ENCODE results near the gene TWNK. TPM values are rescaled to one million over a fixed set of nuclear protein-coding genes. Genes with fewer than 3 reads are reported as not detected.

The TWNK gene
- polyA plus RNA-seq, 4 donors: 1.6 to 10.2 (median 4.7) TPM

DNA sequence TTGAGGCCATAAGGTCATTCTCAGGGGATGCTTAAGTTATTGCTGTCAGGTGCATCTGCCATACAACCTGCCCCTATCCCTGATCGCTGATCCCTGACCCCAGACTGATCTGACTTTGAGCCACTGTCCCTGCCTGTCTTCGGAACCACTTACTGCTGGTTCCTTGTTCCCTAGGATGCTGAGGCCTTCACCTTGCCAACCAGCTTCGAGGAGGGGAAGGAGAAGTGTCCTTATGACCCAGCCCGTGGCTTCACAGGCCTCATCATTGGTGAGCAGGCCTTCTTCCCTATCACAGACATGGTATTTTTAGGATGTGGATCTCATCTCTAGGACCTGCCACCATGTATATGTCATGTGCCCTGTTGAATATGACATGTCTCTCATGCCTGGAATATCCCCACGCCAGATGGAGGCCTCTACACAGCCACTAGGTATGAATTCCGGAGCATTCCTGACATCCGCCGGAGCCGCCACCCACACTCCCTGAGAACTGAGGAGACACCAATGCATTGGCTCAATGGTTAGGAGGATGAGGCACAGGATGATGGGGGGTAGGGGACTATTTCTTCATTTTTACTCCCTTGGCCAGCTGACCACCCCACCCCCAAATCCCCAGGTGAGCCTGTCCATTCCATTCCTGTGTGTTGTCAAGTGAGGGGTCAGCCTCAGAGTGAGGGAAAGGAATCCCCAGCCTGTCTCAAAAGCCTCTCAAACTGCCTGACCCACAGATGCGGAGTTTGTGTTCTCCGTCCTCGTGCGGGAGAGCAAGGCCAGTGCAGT lies 9.0 kb upstream of the TWNK start:
- H3K9me3 ChIP-seq (ENCODE audit: control insufficient read depth in 2 of 2, insufficient read depth in 1 of 2, low read depth in 1 of 2, low read length in 1 of 2): no peaks in the 10 kb centered on the region
- no peak overlapping the region for H3K4me3 ChIP-seq (ENCODE audit: low read depth in 1 of 3, low read length in 3 of 3)
- no peaks in the 10 kb centered on the region for H3K27me3 ChIP-seq (ENCODE audit: control insufficient read depth in 3 of 3, insufficient read depth in 3 of 3, low read length in 3 of 3)
- DNase-seq: no peak
- 85 to 92% (median 89%) methylated on average over 13 of the region's 13 CpGs for WGBS, 3 donors
- no peak overlapping the region for H3K27ac ChIP-seq (ENCODE audit: low read depth in 1 of 3, low read length in 2 of 3)
- H3K36me3 ChIP-seq (ENCODE audit: control insufficient read depth in 3 of 3, insufficient read depth in 2 of 3, low read depth in 1 of 3, low read length in 3 of 3): peaks cover 9 to 86% (median 11%) of the 10 kb centered on the region in 3 donors
- no peak for FAIRE-seq
- peaks cover 0 to 2% (median 0%) of the 10 kb centered on the region in 3 donors for H3K4me1 ChIP-seq (ENCODE audit: control insufficient read depth in 3 of 3, insufficient read depth in 2 of 3, low read depth in 1 of 3, low read length in 2 of 3)

DNA sequence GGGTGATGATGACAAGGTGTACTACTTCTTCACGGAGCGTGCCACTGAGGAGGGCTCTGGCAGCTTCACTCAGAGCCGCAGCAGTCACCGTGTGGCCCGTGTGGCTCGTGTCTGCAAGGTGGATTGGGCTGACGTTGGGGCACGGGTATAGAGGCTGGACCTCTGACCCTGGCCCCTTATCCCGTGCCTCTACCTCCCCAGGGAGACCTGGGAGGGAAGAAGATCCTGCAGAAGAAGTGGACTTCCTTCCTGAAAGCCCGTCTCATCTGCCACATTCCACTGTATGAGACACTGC lies 8.5 kb upstream of the TWNK start:
- Histone ChIP-seq H3K27me3 (ENCODE audit: control insufficient read depth in 3 of 3, insufficient read depth in 3 of 3, low read length in 3 of 3) (no peaks in the 10 kb centered on the region), H3K4me1 (ENCODE audit: control insufficient read depth in 3 of 3, insufficient read depth in 2 of 3, low read depth in 1 of 3, low read length in 2 of 3) (no peaks in the 10 kb centered on the region), H3K27ac (ENCODE audit: low read depth in 1 of 3, low read length in 2 of 3) (no peak overlapping the region), H3K9me3 (ENCODE audit: control insufficient read depth in 2 of 2, insufficient read depth in 1 of 2, low read depth in 1 of 2, low read length in 1 of 2) (no peaks in the 10 kb centered on the region), H3K4me3 (ENCODE audit: low read depth in 1 of 3, low read length in 3 of 3) (no peak overlapping the region), H3K36me3 (ENCODE audit: control insufficient read depth in 3 of 3, insufficient read depth in 2 of 3, low read depth in 1 of 3, low read length in 3 of 3) (peaks cover 8 to 86% (median 11%) of the 10 kb centered on the region in 3 donors)
- 81 to 84% (median 82%) methylated on average over 10 of the region's 10 CpGs for WGBS, 3 donors
- FAIRE-seq (no peak), DNase-seq (no peak)

DNA sequence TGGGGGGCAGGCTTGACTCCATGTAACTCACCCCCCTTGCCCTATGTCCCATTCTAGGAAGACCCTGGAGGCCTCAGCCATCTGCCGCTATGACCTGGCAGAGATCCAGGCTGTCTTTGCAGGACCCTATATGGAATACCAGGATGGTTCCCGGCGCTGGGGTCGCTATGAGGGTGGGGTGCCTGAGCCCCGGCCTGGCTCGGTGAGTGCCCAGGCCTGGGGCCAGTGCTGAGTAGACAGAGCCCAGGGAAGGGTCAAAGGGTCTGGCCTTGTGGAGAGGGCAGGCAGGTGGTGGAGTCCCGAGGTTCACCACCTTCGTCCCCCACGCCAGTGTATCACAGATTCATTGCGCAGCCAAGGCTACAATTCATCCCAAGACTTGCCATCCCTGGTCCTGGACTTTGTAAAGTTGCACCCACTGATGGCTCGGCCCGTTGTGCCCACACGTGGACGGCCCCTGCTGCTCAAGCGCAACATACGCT lies 7.5 kb upstream of the TWNK start:
- Histone ChIP-seq H3K27me3 (ENCODE audit: control insufficient read depth in 3 of 3, insufficient read depth in 3 of 3, low read length in 3 of 3) (no peaks in the 10 kb centered on the region), H3K36me3 (ENCODE audit: control insufficient read depth in 3 of 3, insufficient read depth in 2 of 3, low read depth in 1 of 3, low read length in 3 of 3) (peaks cover 8 to 87% (median 12%) of the 10 kb centered on the region in 3 donors), H3K4me3 (ENCODE audit: low read depth in 1 of 3, low read length in 3 of 3) (no peak overlapping the region), H3K27ac (ENCODE audit: low read depth in 1 of 3, low read length in 2 of 3) (no peak overlapping the region), H3K4me1 (ENCODE audit: control insufficient read depth in 3 of 3, insufficient read depth in 2 of 3, low read depth in 1 of 3, low read length in 2 of 3) (no peaks in the 10 kb centered on the region), H3K9me3 (ENCODE audit: control insufficient read depth in 2 of 2, insufficient read depth in 1 of 2, low read depth in 1 of 2, low read length in 1 of 2) (no peaks in the 10 kb centered on the region)
- WGBS, 3 donors: 92 to 93% (median 93%) methylated on average over 16 of the region's 16 CpGs
- FAIRE-seq (no peak), DNase-seq (no peak)

DNA sequence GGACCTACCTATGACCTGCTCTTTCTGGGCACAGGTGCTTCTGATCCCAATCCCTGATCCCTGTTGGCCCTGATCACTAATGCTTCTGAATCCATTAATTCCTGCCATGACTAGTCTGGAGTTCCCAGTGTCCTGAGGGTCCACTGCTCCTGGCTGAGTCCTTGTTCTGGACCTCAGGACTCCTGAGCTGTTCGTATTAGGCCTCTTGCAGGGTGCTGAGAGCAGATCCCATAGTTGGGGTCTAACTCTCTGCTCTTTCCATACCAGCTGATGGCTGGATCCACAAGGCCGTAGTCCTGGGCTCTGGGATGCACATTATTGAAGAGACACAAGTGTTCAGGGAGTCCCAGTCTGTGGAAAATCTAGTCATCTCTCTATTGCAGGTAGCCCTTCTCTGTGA lies 7.0 kb upstream of the TWNK start:
- DNase-seq: no peak
- no peaks in the 10 kb centered on the region for H3K27me3 ChIP-seq (ENCODE audit: control insufficient read depth in 3 of 3, insufficient read depth in 3 of 3, low read length in 3 of 3)
- no peak overlapping the region for H3K4me3 ChIP-seq (ENCODE audit: low read depth in 1 of 3, low read length in 3 of 3)
- H3K9me3 ChIP-seq (ENCODE audit: control insufficient read depth in 2 of 2, insufficient read depth in 1 of 2, low read depth in 1 of 2, low read length in 1 of 2): no peaks in the 10 kb centered on the region
- 90 to 97% (median 94%) methylated on average over 2 of the region's 2 CpGs for WGBS, 3 donors
- H3K36me3 ChIP-seq (ENCODE audit: control insufficient read depth in 3 of 3, insufficient read depth in 2 of 3, low read depth in 1 of 3, low read length in 3 of 3): peaks cover 8 to 89% (median 13%) of the 10 kb centered on the region in 3 donors
- no peak for FAIRE-seq
- H3K27ac ChIP-seq (ENCODE audit: low read depth in 1 of 3, low read length in 2 of 3): no peak overlapping the region
- peaks cover 0 to 3% (median 0%) of the 10 kb centered on the region in 3 donors for H3K4me1 ChIP-seq (ENCODE audit: control insufficient read depth in 3 of 3, insufficient read depth in 2 of 3, low read depth in 1 of 3, low read length in 2 of 3)

DNA sequence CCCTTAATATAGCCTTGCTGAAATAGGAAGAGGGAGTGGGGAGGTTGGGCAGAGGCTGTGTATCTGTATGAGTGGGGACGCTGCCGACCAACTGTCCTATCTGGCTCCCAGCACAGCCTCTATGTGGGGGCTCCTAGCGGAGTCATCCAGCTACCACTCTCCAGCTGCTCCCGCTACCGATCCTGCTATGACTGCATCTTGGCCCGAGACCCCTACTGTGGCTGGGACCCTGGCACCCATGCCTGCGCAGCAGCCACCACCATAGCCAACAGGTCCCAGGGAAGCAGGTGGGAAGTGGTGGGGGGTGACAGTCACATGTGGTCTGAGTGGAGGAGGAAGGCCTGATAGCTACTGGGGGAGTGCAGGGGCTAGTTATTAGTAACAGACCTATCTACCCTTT lies 6.6 kb upstream of the TWNK start:
- no peak for FAIRE-seq
- no peak for DNase-seq
- Histone ChIP-seq H3K27me3 (ENCODE audit: control insufficient read depth in 3 of 3, insufficient read depth in 3 of 3, low read length in 3 of 3) (no peaks in the 10 kb centered on the region), H3K4me3 (ENCODE audit: low read depth in 1 of 3, low read length in 3 of 3) (no peak overlapping the region), H3K9me3 (ENCODE audit: control insufficient read depth in 2 of 2, insufficient read depth in 1 of 2, low read depth in 1 of 2, low read length in 1 of 2) (no peaks in the 10 kb centered on the region), H3K27ac (ENCODE audit: low read depth in 1 of 3, low read length in 2 of 3) (no peak overlapping the region), H3K36me3 (ENCODE audit: control insufficient read depth in 3 of 3, insufficient read depth in 2 of 3, low read depth in 1 of 3, low read length in 3 of 3) (peaks cover 8 to 90% (median 13%) of the 10 kb centered on the region in 3 donors), H3K4me1 (ENCODE audit: control insufficient read depth in 3 of 3, insufficient read depth in 2 of 3, low read depth in 1 of 3, low read length in 2 of 3) (peaks cover 0 to 7% (median 0%) of the 10 kb centered on the region in 3 donors)
- 95 to 96% (median 95%) methylated on average over 7 of the region's 7 CpGs for WGBS, 3 donors

DNA sequence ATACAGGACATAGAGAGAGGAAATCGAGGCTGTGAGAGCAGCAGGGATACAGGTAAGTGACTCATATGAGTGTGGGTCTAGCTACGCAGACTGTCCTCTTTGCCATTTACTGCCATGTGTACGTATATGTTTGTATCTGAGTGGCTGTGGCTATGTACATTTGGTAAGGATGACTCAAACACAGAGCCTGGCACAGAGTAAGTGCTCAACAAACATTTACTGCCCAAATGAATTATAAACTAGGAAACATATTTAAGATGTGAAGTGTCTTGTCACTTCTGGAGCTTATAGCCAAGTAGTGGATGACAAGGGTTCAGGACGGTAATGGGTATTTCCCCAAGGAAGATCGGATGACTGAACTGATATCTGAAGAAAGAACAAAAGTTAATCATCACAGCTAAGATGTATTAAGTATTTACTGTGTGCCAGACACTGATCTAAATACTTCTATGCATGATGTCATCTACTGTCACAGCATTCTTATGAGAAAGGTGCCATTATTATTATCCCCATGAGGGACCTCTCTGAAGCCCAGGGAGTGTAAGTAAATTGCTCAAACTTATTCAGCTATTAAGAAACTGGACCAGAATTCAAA lies 6.1 kb upstream of the TWNK start:
- no peak overlapping the region for H3K4me3 ChIP-seq (ENCODE audit: low read depth in 1 of 3, low read length in 3 of 3)
- 84 to 86% (median 85%) methylated on average over 5 of the region's 5 CpGs for WGBS, 3 donors
- H3K36me3 ChIP-seq (ENCODE audit: control insufficient read depth in 3 of 3, insufficient read depth in 2 of 3, low read depth in 1 of 3, low read length in 3 of 3): peaks cover 8 to 87% (median 13%) of the 10 kb centered on the region in 3 donors
- H3K27me3 ChIP-seq (ENCODE audit: control insufficient read depth in 3 of 3, insufficient read depth in 3 of 3, low read length in 3 of 3): no peaks in the 10 kb centered on the region
- FAIRE-seq: no peak
- H3K4me1 ChIP-seq (ENCODE audit: control insufficient read depth in 3 of 3, insufficient read depth in 2 of 3, low read depth in 1 of 3, low read length in 2 of 3): peaks cover 0 to 12% (median under 1%) of the 10 kb centered on the region in 3 donors
- DNase-seq: no peak
- H3K27ac ChIP-seq (ENCODE audit: low read depth in 1 of 3, low read length in 2 of 3): no peak overlapping the region
- no peaks in the 10 kb centered on the region for H3K9me3 ChIP-seq (ENCODE audit: control insufficient read depth in 2 of 2, insufficient read depth in 1 of 2, low read depth in 1 of 2, low read length in 1 of 2)

DNA sequence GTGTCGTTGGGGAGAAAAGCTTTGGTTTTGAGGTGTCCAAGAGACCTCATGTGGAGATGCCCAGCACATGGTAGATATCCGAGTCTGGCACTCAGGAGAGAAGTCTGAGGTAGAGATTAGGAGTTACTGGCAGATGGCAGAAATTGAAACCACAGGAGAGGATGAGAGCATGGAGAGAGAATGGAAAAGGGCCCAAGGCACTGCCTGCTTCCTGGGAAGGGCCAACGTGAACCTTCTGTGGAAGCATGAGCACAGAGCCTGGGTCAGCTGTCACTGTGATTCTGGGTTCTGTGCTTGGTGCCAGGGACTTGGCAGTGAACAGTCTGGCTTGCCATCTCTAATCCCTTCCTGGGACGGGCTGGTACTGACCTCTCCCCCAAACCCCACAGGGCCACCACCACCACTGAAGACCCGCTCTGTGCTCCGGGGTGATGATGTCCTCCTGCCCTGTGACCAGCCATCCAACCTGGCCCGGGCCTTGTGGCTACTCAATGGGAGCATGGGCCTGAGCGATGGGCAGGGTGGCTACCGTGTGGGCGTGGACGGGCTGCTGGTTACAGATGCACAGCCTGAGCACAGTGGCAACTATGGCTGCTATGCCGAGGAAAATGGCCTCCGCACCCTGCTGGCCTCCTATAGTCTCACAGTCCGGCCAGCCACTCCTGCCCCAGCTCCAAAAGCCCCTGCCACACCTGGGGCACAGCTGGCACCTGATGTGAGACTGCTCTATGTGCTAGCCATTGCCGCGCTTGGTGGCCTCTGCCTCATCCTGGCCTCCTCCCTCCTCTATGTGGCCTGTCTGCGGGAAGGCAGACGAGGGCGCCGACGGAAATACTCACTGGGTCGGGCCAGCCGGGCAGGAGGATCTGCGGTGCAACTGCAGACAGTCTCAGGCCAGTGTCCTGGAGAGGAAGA lies 4.2 kb upstream of the TWNK start:
- 88 to 91% (median 90%) methylated on average over 24 of the region's 24 CpGs for WGBS, 3 donors
- FAIRE-seq: no peak
- no peak overlapping the region for H3K27ac ChIP-seq (ENCODE audit: low read depth in 1 of 3, low read length in 2 of 3)
- H3K4me1 ChIP-seq (ENCODE audit: control insufficient read depth in 3 of 3, insufficient read depth in 2 of 3, low read depth in 1 of 3, low read length in 2 of 3): peaks cover 3 to 21% (median 4%) of the 10 kb centered on the region in 3 donors
- H3K27me3 ChIP-seq (ENCODE audit: control insufficient read depth in 3 of 3, insufficient read depth in 3 of 3, low read length in 3 of 3): no peaks in the 10 kb centered on the region
- no peak for DNase-seq
- peaks cover 4 to 77% (median 12%) of the 10 kb centered on the region in 3 donors for H3K36me3 ChIP-seq (ENCODE audit: control insufficient read depth in 3 of 3, insufficient read depth in 2 of 3, low read depth in 1 of 3, low read length in 3 of 3)
- H3K4me3 ChIP-seq (ENCODE audit: low read depth in 1 of 3, low read length in 3 of 3): no peak overlapping the region
- no peaks in the 10 kb centered on the region for H3K9me3 ChIP-seq (ENCODE audit: control insufficient read depth in 2 of 2, insufficient read depth in 1 of 2, low read depth in 1 of 2, low read length in 1 of 2)

Measured in small intestine (tissue), 7 donors.